Lower leg skin (tissue), 4 donors: ENCODE data around the gene FSTL5. TPM values are rescaled to one million over a fixed set of nuclear protein-coding genes. Genes with fewer than 3 reads are reported as not detected.

Experiments used
- DNase-seq, 2 donors: peaks; one replicate each; pipeline ENCODE4 v3.0.0-alpha.2; 2019; ENCODE audit warnings: low spot score in 2 of 2
- H3K4me3 ChIP-seq: fragments of 200-600 bp; sonication (generic); 2 replicates; pipeline ENCODE4 v1.5.1; 2017; ENCODE audit warnings: mild to moderate bottlenecking, low read depth; ENCODE audit not compliant: poor library complexity, severe bottlenecking
- POLR2A ChIP-seq, 2 donors: fragments of 450-650 bp; IDR thresholded peaks; one replicate each; pipeline ENCODE4 v1.6.1; 2016 to 2017; ENCODE audit warnings: antibody characterized with exemption in 2 of 2, mild to moderate bottlenecking in 1 of 2, moderate library complexity in 1 of 2
- WGBS, 2 donors: methylation state at CpG; one replicate each; pipeline ENCODE4 v1.1.5; 2018; 5-methylcytosine and 5-hydroxymethylcytosine counted together
- intact Hi-C: fragments of 100-400 bp; cut with DNase I; formaldehyde crosslinking; loops from one replicate; pipeline ENCODE4 v1.15.0; 2023; ENCODE audit warnings: low total_unique reads
- total RNA-seq, 4 donors: library from RNA; depleted of rRNA; stranded (reverse); fragments of >200 nt; gene quantifications; one replicate each; pipeline ENCODE4 v1.1.0, GENCODE V29; 2016
- TF ChIP-seq, protein P1 (sequence below), 3 donors: fragments of 450-650 bp; IDR thresholded peaks; one replicate each; pipeline ENCODE4 v1.5.1; 2016; ENCODE audit warnings: antibody characterized with exemption in 3 of 3, mild to moderate bottlenecking in 3 of 3, moderate library complexity in 2 of 3

The FSTL5 gene
- total RNA-seq, 4 donors from 2014 or later, result not detected

DNA sequence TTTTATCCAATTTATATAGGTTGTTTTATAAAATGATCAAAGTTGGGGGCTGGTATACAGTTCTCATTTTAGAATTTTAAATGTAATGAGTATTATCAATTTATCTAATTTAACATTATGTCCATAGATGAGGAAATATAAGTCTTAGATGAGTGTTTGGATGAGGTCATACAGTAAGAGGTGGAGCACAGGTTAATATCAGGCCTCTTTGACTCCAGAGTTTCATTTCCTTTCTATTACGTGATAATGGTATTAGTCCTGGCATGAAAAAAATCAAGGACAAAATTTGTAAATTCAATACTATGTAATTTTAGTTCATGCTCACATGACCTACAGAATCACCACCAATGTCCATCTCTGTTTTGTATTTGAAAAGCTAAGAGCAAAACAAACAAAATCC lies 269.8 kb downstream of the FSTL5 start:
- no peak overlapping the region for H3K4me3 ChIP-seq
- 55 to 65% methylated on average over 1 of the region's 1 CpG for WGBS, 2 donors
- TF ChIP-seq POLR2A (IDR thresholded peaks at IDR 0.05), result no peak
- TF ChIP-seq, protein P1, sequence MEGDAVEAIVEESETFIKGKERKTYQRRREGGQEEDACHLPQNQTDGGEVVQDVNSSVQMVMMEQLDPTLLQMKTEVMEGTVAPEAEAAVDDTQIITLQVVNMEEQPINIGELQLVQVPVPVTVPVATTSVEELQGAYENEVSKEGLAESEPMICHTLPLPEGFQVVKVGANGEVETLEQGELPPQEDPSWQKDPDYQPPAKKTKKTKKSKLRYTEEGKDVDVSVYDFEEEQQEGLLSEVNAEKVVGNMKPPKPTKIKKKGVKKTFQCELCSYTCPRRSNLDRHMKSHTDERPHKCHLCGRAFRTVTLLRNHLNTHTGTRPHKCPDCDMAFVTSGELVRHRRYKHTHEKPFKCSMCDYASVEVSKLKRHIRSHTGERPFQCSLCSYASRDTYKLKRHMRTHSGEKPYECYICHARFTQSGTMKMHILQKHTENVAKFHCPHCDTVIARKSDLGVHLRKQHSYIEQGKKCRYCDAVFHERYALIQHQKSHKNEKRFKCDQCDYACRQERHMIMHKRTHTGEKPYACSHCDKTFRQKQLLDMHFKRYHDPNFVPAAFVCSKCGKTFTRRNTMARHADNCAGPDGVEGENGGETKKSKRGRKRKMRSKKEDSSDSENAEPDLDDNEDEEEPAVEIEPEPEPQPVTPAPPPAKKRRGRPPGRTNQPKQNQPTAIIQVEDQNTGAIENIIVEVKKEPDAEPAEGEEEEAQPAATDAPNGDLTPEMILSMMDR (IDR thresholded peaks at IDR 0.05), result no peak
- no peak for DNase-seq
- intact Hi-C loops, result no loop called here

DNA sequence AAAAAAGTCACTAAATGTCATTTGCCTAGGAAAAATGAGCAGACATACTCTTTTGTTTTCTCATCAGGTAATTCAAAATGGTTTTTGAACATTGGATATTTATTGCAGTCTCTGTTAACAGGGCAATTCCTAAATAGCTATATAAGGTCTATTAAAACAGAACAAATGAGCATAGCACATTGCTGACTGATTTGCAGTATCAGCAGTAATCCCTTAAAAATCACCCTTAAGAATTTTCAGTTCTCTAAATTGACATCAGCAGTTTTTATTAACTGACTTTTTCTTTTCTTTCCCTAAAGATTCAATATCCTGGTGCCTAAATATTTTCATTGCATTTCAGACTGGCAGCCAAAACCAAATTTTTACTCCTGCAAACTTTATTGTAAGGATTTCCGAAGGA lies 270.2 kb downstream of the FSTL5 start:
- intact Hi-C loops, result no loop called here
- TF ChIP-seq, protein P1 (IDR thresholded peaks at IDR 0.05), result no peak
- no peak for TF ChIP-seq POLR2A (IDR thresholded peaks at IDR 0.05)
- WGBS, 2 donors, result 53 to 54% methylated on average over 1 of the region's 1 CpG
- H3K4me3 ChIP-seq, result no peak overlapping the region
- no peak for DNase-seq

DNA sequence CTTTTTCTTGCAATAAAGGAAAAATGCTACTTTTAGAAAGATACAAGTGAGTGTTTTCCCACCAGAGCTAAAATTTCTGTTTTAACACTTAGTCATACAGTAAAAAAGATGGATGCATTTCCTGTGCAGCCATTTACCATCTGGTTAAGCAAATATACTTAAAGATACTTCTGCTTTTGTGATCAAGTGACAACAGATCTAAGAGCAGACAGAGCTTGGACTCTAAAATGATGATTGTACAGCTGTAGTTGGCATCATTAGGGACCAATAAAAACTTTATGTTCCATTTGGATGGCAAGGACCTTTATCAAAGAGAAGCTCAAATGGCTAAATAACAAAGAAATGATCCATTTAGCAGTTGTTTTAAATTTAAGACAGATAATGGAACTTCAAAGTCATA lies 270.8 kb downstream of the FSTL5 start:
- DNase-seq, result no peak
- TF ChIP-seq POLR2A (IDR thresholded peaks at IDR 0.05), result no peak
- TF ChIP-seq, protein P1 (IDR thresholded peaks at IDR 0.05), result no peak
- no peak overlapping the region for H3K4me3 ChIP-seq
- intact Hi-C loops, result no loop called here

DNA sequence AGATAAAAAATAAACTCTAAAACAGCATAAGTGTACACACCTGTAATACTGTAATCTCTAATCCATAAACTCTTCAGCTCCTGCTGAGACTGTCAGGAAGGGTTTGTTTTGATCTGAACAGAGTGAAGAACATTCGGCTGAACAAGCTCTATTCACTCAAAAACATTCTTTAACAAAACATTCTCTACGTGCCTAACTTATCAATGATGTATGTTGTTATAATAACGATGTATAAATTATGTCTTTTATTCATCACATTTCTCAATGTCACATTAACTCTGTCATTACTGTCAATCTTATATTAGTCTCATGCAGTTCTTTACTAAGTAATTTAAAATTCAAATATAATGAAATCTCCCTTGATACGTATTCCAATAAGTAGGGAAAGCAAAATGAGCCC lies 280.6 kb downstream of the FSTL5 start:
- intact Hi-C loops, result no loop called here
- WGBS, 2 donors, result 52 to 55% methylated on average over 4 of the region's 4 CpGs
- no peak for DNase-seq
- TF ChIP-seq POLR2A (IDR thresholded peaks at IDR 0.05), result no peak
- TF ChIP-seq, protein P1 (IDR thresholded peaks at IDR 0.05), result no peak
- no peak overlapping the region for H3K4me3 ChIP-seq

GRCh38 chr4:161881370-161881769 lies 282.4 kb downstream of the FSTL5 start:
- 74 to 83% methylated on average over 4 of the region's 4 CpGs for WGBS, 2 donors
- TF ChIP-seq, protein P1 (IDR thresholded peaks at IDR 0.05), result no peak
- no peak for TF ChIP-seq POLR2A (IDR thresholded peaks at IDR 0.05)
- intact Hi-C loops, result no loop called here
- H3K4me3 ChIP-seq, result no peak overlapping the region
- DNase-seq, result no peak

- 75 to 90% methylated on average over 2 of the region's 2 CpGs for WGBS, 2 donors
- intact Hi-C loops, result no loop called here
- DNase-seq, result no peak
- no peak for TF ChIP-seq POLR2A (IDR thresholded peaks at IDR 0.05)
- TF ChIP-seq, protein P1 (IDR thresholded peaks at IDR 0.05), result no peak
- no peak overlapping the region for H3K4me3 ChIP-seq
These were observed 294.3 kb downstream of the FSTL5 start for GRCh38 chr4:161869511-161869910.
